ENCODE measurements around the gene NPAS2. TPM values are rescaled to one million over a fixed set of nuclear protein-coding genes. Genes with fewer than 3 reads are reported as not detected.

NPAS2 gene
- total and polyA plus RNA-seq, 2 donors (not counting 1 experiment from before 2014, with no cell fraction given) = 3.6 to 4.9 TPM

DNA sequence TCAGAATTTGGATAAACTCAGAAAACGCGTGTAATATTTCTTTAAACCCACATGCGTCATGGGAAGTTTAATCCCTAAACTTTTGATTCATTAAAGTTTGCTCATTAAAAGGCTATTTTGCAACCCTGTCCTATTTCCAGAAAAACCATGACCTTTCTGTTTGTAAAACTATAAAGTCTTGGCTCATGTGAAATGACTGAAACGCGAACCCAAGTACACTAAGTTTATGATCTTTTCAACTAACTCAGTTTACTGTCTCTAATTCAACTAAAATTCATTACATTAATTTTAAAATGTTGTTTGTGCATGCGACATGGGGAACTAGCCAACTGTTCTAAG lies 178.3 kb downstream of the NPAS2 start:
- H3K79me2 ChIP-seq (ENCODE audit: control insufficient read depth, insufficient read depth, low read length) = peaks cover 11% of the 10 kb centered on the region
- no peaks in the 10 kb centered on the region for H3K27me3 ChIP-seq (ENCODE audit: control insufficient read depth, insufficient read depth, low read length)
- H3K9me3 ChIP-seq (ENCODE audit: control insufficient read depth, insufficient read depth, low read depth, low read length) = no peaks in the 10 kb centered on the region
- no peaks in the 10 kb centered on the region for H3K36me3 ChIP-seq (ENCODE audit: control insufficient read depth, insufficient read depth, low read length)
- H3K27ac ChIP-seq (ENCODE audit: insufficient read depth, low read length) = no peak overlapping the region
- H4K20me1 ChIP-seq (ENCODE audit: control insufficient read depth, extremely low read depth, insufficient read depth, low read length) = no peaks in the 10 kb centered on the region
- H3K4me3 ChIP-seq (replicated peaks in 1 of 4; ENCODE audit: control extremely low read depth in 1 of 4, insufficient read depth in 1 of 4, low read depth in 3 of 4, low read length in 4 of 4) = no peak overlapping the region
- H3K9ac ChIP-seq (ENCODE audit: insufficient read depth, low read length) = no peak overlapping the region
- no peak for TF ChIP-seq CTCF (conservative IDR thresholded peaks at IDR 0.05 in 1 of 2, IDR thresholded peaks at IDR 0.05 in 1 of 2; ENCODE audit: low read depth in 1 of 2, low read length in 2 of 2)
- no peak for TF ChIP-seq EZH2 (IDR thresholded peaks at IDR 0.05; ENCODE audit: low read length, missing control alignments)
- no peak overlapping the region for H3K4me2 ChIP-seq (ENCODE audit: extremely low read depth, insufficient read depth, low read length)
- DNase-seq (ENCODE audit: low read depth in 2 of 2) = peak in 1 of 2 donors; percentile 54
- H3K4me1 ChIP-seq (ENCODE audit: control insufficient read depth, extremely low read depth, insufficient read depth, low read length) = peaks cover 4% of the 10 kb centered on the region
- no peak overlapping the region for H2AFZ ChIP-seq (ENCODE audit: low read length)

- peaks cover 9% of the 10 kb centered on the region for H3K36me3 ChIP-seq (ENCODE audit: control insufficient read depth, insufficient read depth, low read length)
- H3K4me2 ChIP-seq (ENCODE audit: extremely low read depth, insufficient read depth, low read length) = no peak overlapping the region
- H3K4me3 ChIP-seq (replicated peaks in 1 of 4; ENCODE audit: control extremely low read depth in 1 of 4, insufficient read depth in 1 of 4, low read depth in 3 of 4, low read length in 4 of 4) = no peak overlapping the region
- no peaks in the 10 kb centered on the region for H4K20me1 ChIP-seq (ENCODE audit: control insufficient read depth, extremely low read depth, insufficient read depth, low read length)
- peaks cover 29% of the 10 kb centered on the region for H3K79me2 ChIP-seq (ENCODE audit: control insufficient read depth, insufficient read depth, low read length)
- H3K9me3 ChIP-seq (ENCODE audit: control insufficient read depth, insufficient read depth, low read depth, low read length) = no peaks in the 10 kb centered on the region
- TF ChIP-seq EZH2 (IDR thresholded peaks at IDR 0.05; ENCODE audit: low read length, missing control alignments) = no peak
- no peak for TF ChIP-seq CTCF (conservative IDR thresholded peaks at IDR 0.05 in 1 of 2, IDR thresholded peaks at IDR 0.05 in 1 of 2; ENCODE audit: low read depth in 1 of 2, low read length in 2 of 2)
- H3K4me1 ChIP-seq (ENCODE audit: control insufficient read depth, extremely low read depth, insufficient read depth, low read length) = peaks cover 12% of the 10 kb centered on the region
- no peak overlapping the region for H3K27ac ChIP-seq (ENCODE audit: insufficient read depth, low read length)
- H2AFZ ChIP-seq (ENCODE audit: low read length) = no peak overlapping the region
- H3K27me3 ChIP-seq (ENCODE audit: control insufficient read depth, insufficient read depth, low read length) = no peaks in the 10 kb centered on the region
- DNase-seq (ENCODE audit: low read depth in 2 of 2) = no peak
- H3K9ac ChIP-seq (ENCODE audit: insufficient read depth, low read length) = no peak overlapping the region
These were observed 180.1 kb downstream of the NPAS2 start for GRCh38 chr2:100999995-101000394.

- Histone ChIP-seq H2AFZ (ENCODE audit: low read length) (peak within 1 kb of the TSS; percentile 94), H3K4me2 (ENCODE audit: extremely low read depth, insufficient read depth, low read length) (peak within 1 kb of the TSS; percentile 86), H4K20me1 (ENCODE audit: control insufficient read depth, extremely low read depth, insufficient read depth, low read length) (no peaks in the 10 kb centered on the region), H3K79me2 (ENCODE audit: control insufficient read depth, insufficient read depth, low read length) (peaks cover 37% of the 10 kb centered on the region), H3K27ac (ENCODE audit: insufficient read depth, low read length) (peak within 1 kb of the TSS; percentile 89), H3K9ac (ENCODE audit: insufficient read depth, low read length) (peak within 1 kb of the TSS; percentile 93), H3K4me3 (replicated peaks in 1 of 4; ENCODE audit: control extremely low read depth in 1 of 4, insufficient read depth in 1 of 4, low read depth in 3 of 4, low read length in 4 of 4) (peak within 1 kb of the TSS; percentile 83 to 98 (median 92)), H3K4me1 (ENCODE audit: control insufficient read depth, extremely low read depth, insufficient read depth, low read length) (peaks cover 12% of the 10 kb centered on the region), H3K9me3 (ENCODE audit: control insufficient read depth, insufficient read depth, low read depth, low read length) (no peaks in the 10 kb centered on the region), H3K27me3 (ENCODE audit: control insufficient read depth, insufficient read depth, low read length) (no peaks in the 10 kb centered on the region), H3K36me3 (ENCODE audit: control insufficient read depth, insufficient read depth, low read length) (peaks cover 14% of the 10 kb centered on the region)
- DNase-seq (ENCODE audit: low read depth in 2 of 2) = peak; percentile 98
- TF ChIP-seq CTCF (conservative IDR thresholded peaks at IDR 0.05 in 1 of 2, IDR thresholded peaks at IDR 0.05 in 1 of 2; ENCODE audit: low read depth in 1 of 2, low read length in 2 of 2) (no peak), EZH2 (IDR thresholded peaks at IDR 0.05; ENCODE audit: low read length, missing control alignments) (no peak)
These were observed 182.0 kb downstream of the NPAS2 start, which contains the start of gene RPL31 for GRCh38 chr2:101001691-101002561. Gene RPL31, plus strand, starts transcription at chr2:101002289. Its CDS starts 413 bp downstream, at chr2:101002702.
